Stimulated activated CD8-positive, alpha-beta memory T cell treated with anti-CD3 and anti-CD28 coated beads, Interleukin-12 subunit alpha, Interleukin-12 subunit beta, amount 100 ng/mL, for 4 hours (primary cell): Measurements from ENCODE around the gene RGS6.

ENCODE experiments used
- DNase-seq: peaks from one replicate; pipeline ENCODE4 v3.0.0-alpha.2; 2020; ENCODE audit warnings: low read depth

The RGS6 gene

DNA sequence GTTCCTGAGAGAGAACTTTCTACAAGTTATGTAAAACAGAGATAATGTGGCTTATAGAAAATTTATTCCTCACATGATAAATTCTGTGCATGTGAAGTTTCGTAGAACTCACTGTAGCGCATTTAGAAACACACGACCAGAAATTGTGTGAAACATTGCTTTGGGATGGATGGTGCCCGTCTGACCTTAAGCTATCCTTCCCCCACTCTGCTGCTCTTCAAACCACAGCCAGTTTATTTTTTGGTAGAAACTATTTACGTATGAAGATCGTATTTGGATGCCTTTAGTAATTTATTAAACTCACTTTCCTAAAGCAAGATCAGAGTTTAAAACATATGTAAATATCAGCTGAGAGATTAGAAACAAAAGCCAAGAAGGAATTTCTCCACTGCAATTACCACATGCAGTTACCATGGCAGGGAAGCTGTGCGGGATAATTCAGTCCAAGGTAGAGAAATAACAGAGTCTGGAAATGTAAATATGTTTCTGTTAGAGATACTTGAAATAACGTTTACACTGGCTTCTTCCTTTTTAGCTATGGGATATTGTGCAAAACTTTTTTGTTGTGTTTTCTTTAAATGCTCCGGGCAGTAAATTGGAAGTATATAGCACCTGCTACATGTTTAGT is 382.7 kb downstream of the RGS6 start:
- no peak for DNase-seq

DNA sequence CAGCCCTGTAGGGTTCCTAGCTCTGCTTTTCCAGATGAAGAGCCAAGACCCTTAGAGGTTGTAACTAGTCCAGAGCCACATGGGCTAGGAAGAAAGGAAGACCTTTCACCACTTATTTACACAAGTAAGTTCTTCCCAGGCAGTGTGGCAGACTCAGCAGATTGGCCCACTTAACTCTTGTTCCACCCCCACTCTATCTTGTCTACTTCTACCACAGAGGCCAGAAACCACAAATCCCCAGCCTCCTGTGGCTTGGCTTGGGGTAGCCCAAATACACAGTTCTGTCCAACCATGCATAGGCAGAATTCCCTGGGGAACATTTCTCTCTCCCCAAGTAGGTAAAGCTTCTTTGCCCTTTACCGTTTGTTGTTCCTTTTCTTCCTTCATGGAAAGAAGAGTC is 383.5 kb downstream of the RGS6 start:
- no peak for DNase-seq

GRCh38 chr14:72318648-72319047 is 386.4 kb downstream of the RGS6 start:
- no peak for DNase-seq

- no peak for DNase-seq
Measured at GRCh38 chr14:72332046-72332445, 399.8 kb downstream of the RGS6 start.

- DNase-seq: no peak
Measured at GRCh38 chr14:72332871-72333270, 400.6 kb downstream of the RGS6 start.

DNA sequence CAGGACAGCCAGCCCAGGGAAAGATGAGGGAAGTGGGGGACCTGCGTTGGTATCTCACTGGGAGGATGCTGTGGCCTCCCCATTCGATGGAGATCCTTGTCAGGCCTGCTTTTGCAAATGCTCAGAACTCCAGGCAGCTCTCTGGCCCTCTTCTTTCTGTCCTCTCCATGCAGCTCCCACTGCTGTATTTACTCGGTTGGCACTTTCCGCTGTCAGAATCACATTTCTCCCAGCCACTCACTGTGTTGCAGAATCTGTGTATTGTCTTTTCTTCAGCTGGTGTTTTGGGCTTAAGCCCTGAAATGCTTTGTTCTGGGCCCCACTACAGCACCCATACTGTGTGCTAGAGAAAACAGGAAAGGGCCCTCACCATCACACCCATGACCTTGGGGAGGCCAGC is 401.1 kb downstream of the RGS6 start:
- no peak for DNase-seq

- no peak for DNase-seq
Measured at GRCh38 chr14:72336311-72336980, 404.2 kb downstream of the RGS6 start.

DNA sequence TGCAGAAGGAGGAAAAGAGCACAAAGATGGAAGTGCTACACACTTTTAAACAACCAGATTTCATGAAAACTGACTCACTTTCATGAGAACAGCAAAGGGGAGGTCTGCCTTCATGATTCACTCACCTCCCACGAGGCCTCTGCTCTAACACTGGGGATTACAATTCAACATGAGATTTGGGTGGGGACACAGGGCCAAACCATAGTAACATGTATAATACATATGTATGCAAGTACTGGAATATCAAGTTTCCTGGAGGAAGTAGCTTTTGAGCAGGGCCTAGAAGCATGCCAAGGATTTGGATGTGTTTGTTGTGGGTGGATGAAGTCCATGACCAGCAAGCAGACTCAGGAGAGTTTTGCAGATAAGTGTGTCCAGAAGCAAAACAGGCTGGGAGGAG is 409.0 kb downstream of the RGS6 start:
- no peak for DNase-seq

GRCh38 chr14:72341686-72342085 is 409.5 kb downstream of the RGS6 start:
- no peak for DNase-seq

GRCh38 chr14:72347118-72347517 is 414.9 kb downstream of the RGS6 start:
- DNase-seq: no peak

- DNase-seq: no peak
Measured at GRCh38 chr14:72350215-72350614, 418.0 kb downstream of the RGS6 start.

GRCh38 chr14:72352012-72352411 is 419.8 kb downstream of the RGS6 start:
- no peak for DNase-seq

GRCh38 chr14:72366619-72367018 is 434.4 kb downstream of the RGS6 start:
- DNase-seq: no peak

GRCh38 chr14:72369106-72369505 is 436.9 kb downstream of the RGS6 start:
- DNase-seq: no peak

DNA sequence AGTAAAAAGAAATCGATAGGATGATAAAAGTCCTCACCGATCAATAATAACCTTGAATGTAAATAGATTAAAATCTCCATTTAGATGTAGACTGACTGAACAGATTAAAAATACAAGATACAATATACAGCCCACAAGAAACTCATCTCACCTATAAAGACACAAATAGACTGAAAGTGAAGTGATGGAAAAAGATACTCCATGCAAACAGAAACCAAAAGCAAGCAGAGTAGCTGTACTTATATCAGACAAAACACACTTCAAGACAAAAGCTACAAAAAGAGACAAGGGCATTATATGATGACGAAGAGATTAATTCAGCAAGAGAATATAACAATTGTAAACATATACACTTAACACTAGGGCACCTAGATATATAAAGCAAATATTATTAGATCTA is 444.8 kb downstream of the RGS6 start:
- DNase-seq: no peak

DNA sequence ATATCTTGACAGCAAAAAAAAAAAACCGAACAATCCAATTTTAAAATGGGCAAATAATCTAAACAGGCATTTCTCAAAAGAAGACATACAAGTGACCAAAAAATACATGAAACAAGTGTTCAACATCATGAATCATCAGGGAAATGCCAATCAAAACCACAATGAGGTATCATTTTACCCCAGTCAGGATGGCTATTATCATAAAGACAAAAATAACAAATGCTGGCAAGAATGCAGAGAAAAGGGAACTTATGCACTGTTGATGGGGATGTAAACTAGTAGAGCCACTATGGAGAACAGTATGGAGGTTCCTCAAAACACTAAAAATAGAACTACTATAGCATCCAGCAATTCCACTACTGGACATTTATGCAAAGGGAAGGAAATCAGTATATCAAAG is 448.2 kb downstream of the RGS6 start:
- DNase-seq: no peak

DNA sequence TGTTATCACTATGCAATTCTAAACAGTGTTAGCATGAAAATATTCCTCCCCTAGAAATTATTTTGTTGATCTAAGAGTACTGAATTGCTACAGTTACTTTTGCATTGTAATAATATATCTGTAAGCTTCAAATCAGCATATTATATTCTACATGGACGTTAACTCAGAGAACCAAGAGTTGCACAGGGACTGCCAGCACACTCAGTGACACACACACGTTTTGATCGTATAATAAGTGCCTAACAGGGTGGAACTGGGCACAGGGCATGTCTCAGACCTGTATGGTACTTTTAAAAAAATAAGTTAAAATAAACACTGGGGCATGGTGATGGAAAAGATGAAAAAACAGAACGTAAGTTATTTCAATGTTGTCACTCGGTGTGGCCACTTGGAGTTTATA is 451.6 kb downstream of the RGS6 start:
- no peak for DNase-seq

GRCh38 chr14:72387726-72388125 is 455.5 kb downstream of the RGS6 start:
- no peak for DNase-seq

DNA sequence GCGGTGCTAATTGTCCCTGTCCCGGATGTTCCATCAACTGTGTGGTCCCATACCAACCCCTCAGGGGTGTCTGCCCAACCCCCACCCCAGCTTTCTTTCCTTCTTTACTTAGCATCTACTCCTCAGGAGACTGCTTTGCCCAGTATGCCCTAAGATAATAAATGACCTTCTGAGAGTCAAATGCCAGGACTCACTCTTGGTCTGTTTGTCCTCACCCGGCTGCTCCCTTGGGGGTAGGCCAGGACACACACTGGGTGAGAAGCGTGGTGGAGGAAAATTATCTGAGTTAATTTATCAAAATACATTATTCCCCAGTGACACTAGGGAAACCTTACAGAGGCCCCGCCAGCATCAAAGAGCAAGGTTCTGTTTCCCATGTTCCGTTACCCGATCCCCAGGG is 457.0 kb downstream of the RGS6 start:
- no peak for DNase-seq

GRCh38 chr14:72401101-72401625 is 468.9 kb downstream of the RGS6 start:
- DNase-seq: no peak

DNA sequence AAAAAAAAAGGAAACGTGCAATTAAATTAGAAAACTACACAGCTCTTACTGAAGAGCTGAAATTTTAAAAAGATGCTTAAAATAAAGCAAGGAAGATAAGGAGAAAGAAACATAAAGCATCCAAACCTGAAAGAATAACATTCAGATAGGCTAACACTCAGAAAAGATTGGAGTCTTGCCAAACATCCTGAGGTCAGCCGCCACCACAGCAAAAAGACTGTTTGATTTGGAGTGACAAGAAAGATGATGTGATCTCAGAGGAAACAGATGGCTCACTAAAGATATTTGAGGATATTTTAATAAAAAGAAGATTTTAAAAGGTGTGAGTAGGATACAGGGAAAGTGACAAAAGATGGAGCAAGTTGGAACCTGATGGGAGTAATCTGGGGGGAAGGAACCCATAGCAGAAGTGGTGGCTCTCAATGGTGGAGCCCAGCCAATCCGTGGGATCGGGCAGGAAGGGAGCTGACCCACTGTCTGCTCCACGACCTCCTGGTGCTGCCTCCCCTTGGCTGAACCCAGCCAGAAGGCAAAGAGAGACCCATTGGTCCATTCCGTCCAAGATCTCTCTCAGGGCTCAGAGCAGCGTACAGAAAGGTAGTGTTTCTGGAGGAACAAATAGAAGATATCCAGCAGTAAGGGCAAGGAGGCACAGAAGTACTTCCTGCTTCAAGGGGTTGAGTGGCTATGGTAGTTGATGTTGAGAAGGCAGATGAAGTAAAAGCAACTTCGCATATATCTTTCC is 469.6 kb downstream of the RGS6 start:
- no peak for DNase-seq

GRCh38 chr14:72402377-72402772 is 470.1 kb downstream of the RGS6 start:
- no peak for DNase-seq

DNA sequence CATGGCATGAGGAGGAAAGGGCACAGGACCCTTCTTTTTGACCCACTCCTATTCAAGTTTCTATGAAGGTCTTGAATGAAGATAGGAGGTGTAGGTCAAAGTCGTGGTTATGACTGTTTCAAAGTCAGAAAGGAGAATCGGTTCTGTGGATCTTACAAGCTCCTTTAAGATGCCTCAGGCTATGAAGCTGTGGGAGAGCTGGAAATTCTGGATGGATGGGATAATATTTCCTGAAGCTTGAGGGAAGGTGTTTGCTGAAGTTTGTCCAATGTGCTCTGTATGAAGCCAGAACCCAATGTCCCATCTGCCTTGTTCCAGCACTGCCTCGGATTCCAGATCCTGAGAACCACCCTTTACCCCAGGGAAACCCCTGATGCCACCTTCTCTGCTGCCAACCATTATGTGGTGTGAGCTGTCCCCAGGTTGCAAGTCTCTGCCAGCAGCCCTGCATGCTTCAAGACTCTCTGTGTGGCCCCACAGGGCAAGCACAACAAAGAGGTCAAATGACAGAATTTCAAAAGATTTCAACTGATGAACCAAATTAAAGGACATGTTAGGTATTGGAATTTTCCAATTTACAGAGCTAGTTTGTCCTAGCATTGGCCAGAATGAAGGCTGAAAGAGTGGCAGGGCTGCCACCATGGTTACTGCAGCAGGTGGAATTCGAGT is 472.0 kb downstream of the RGS6 start:
- no peak for DNase-seq
